HUES6 (cell line): ENCODE measurements around the gene GP1BA.
"Not testable (repeated sequence)": the region's sequence is repeated elsewhere in the genome, so short reads cannot be mapped to it uniquely, and the experiment has no call there.

Experiments
- H3K27ac ChIP-seq: 2 replicates; pipeline ENCODE4 v1.7.0; 2013; ENCODE audit warnings: low read depth, mild to moderate bottlenecking, low read length, inconsistent platforms
- H3K27me3 ChIP-seq: 2 replicates; pipeline ENCODE4 v1.6.1; 2013; ENCODE audit warnings: low read length; ENCODE audit not compliant: control insufficient read depth, insufficient read depth
- H3K36me3 ChIP-seq: 2 replicates; pipeline ENCODE4 v1.6.1; 2013; ENCODE audit warnings: low read length; ENCODE audit not compliant: control insufficient read depth, insufficient read depth
- H3K4me1 ChIP-seq: 2 replicates; pipeline ENCODE4 v1.6.1; 2013; ENCODE audit warnings: low read length; ENCODE audit not compliant: control insufficient read depth, insufficient read depth
- H3K4me3 ChIP-seq: 2 replicates; pipeline ENCODE4 v1.5.1; 2013; ENCODE audit warnings: low read depth, low read length
- H3K9ac ChIP-seq: one replicate; pipeline ENCODE4 v1.6.1; 2013; ENCODE audit warnings: mild to moderate bottlenecking, low read length
- H3K9me3 ChIP-seq: 2 replicates; pipeline ENCODE4 v1.6.1; 2013; ENCODE audit warnings: low read depth, low read length; ENCODE audit not compliant: control insufficient read depth, insufficient read depth

Gene GP1BA

GRCh38 chr17:4926577-4927335, 5.3 kb upstream of the GP1BA start:
- H3K27me3 ChIP-seq, H3K9ac ChIP-seq, H3K4me1 ChIP-seq, H3K9me3 ChIP-seq, H3K27ac ChIP-seq, H3K4me3 ChIP-seq: not testable (repeated sequence)
- peaks cover 15% of the 10 kb centered on the region; the same call in 1 of the 2 replicates for H3K36me3 ChIP-seq

GRCh38 chr17:4928881-4929280, 3.2 kb upstream of the GP1BA start:
- no peaks in the 10 kb centered on the region for H3K9me3 ChIP-seq
- peaks cover 23% of the 10 kb centered on the region; the same call in 1 of the 2 replicates for H3K36me3 ChIP-seq
- H3K27ac ChIP-seq = no peak overlapping the region
- H3K27me3 ChIP-seq = no peaks in the 10 kb centered on the region
- H3K4me3 ChIP-seq = no peak overlapping the region
- H3K4me1 ChIP-seq = 0 out of 2 replicates have a peak, but pooled peaks cover under 1% of the 10 kb centered on the region
- no peak overlapping the region for H3K9ac ChIP-seq

- H3K4me1 ChIP-seq = peaks cover 4% of the 10 kb centered on the region; the same call in 1 of the 2 replicates
- H3K27ac ChIP-seq = no peak overlapping the region
- H3K4me3 ChIP-seq = no peak overlapping the region
- no peaks in the 10 kb centered on the region for H3K9me3 ChIP-seq
- peaks cover 42% of the 10 kb centered on the region for H3K36me3 ChIP-seq
- H3K27me3 ChIP-seq = no peaks in the 10 kb centered on the region
- H3K9ac ChIP-seq = no peak overlapping the region
Observed at GRCh38 chr17:4932756-4933155, 679 bp downstream of the GP1BA start.

- Histone ChIP-seq H3K4me1 (peaks cover 6% of the 10 kb centered on the region), H3K9me3 (no peaks in the 10 kb centered on the region), H3K27ac (no peak overlapping the region), H3K36me3 (peaks cover 49% of the 10 kb centered on the region), H3K9ac (no peak overlapping the region), H3K4me3 (no peak overlapping the region), H3K27me3 (no peaks in the 10 kb centered on the region)
Observed at GRCh38 chr17:4933646-4934045, 1.6 kb downstream of the GP1BA start.

- Histone ChIP-seq H3K27ac (no peak overlapping the region), H3K4me3 (no peak overlapping the region), H3K27me3 (no peaks in the 10 kb centered on the region), H3K9me3 (no peaks in the 10 kb centered on the region), H3K36me3 (peaks cover 42% of the 10 kb centered on the region), H3K4me1 (peaks cover 10% of the 10 kb centered on the region), H3K9ac (no peak overlapping the region)
Observed at GRCh38 chr17:4934173-4934979, 2.3 kb downstream of the GP1BA start.

- no peaks in the 10 kb centered on the region for H3K27me3 ChIP-seq
- H3K4me1 ChIP-seq = peaks cover 10% of the 10 kb centered on the region
- no peaks in the 10 kb centered on the region for H3K9me3 ChIP-seq
- H3K36me3 ChIP-seq = peaks cover 41% of the 10 kb centered on the region
- no peak overlapping the region for H3K27ac ChIP-seq
- H3K4me3 ChIP-seq = no peak overlapping the region
- H3K9ac ChIP-seq = no peak overlapping the region
Observed at GRCh38 chr17:4935650-4936049, 3.6 kb downstream of the GP1BA start.

- Histone ChIP-seq H3K36me3 (peaks cover 35% of the 10 kb centered on the region), H3K27ac (no peak overlapping the region), H3K4me1 (peaks cover 13% of the 10 kb centered on the region), H3K4me3 (no peak overlapping the region), H3K27me3 (no peaks in the 10 kb centered on the region), H3K9ac (no peak overlapping the region), H3K9me3 (no peaks in the 10 kb centered on the region)
Observed at GRCh38 chr17:4936436-4936835, 4.4 kb downstream of the GP1BA start.

- Histone ChIP-seq H3K9ac (no peak overlapping the region), H3K27me3 (no peaks in the 10 kb centered on the region), H3K4me3 (no peak overlapping the region), H3K36me3 (peaks cover 37% of the 10 kb centered on the region), H3K4me1 (peaks cover 13% of the 10 kb centered on the region), H3K27ac (no peak overlapping the region), H3K9me3 (no peaks in the 10 kb centered on the region)
Observed at GRCh38 chr17:4937553-4937952, 5.5 kb downstream of the GP1BA start.

- Histone ChIP-seq H3K27me3 (no peaks in the 10 kb centered on the region), H3K4me3 (no peak overlapping the region), H3K4me1 (peaks cover 13% of the 10 kb centered on the region), H3K27ac (no peak overlapping the region), H3K9ac (peak overlapping the region; percentile 97), H3K9me3 (no peaks in the 10 kb centered on the region), H3K36me3 (peaks cover 38% of the 10 kb centered on the region)
Observed at GRCh38 chr17:4938069-4938491, 6.0 kb downstream of the GP1BA start.

GRCh38 chr17:4938688-4939545, 6.8 kb downstream of the GP1BA start:
- Histone ChIP-seq H3K9ac (peak overlapping the region; percentile 97), H3K36me3 (peaks cover 46% of the 10 kb centered on the region), H3K4me3 (peak overlapping the region; percentile 94)

More at GRCh38 chr17:4938688-4939545, 6.8 kb downstream of the GP1BA start:
- Histone ChIP-seq H3K27me3 (no peaks in the 10 kb centered on the region), H3K4me1 (peaks cover 12% of the 10 kb centered on the region), H3K27ac (peak overlapping the region; percentile 96), H3K9me3 (no peaks in the 10 kb centered on the region)
